NCI-H2171 (cell line): ENCODE measurements around the gene MRPL33.
"Not testable (repeated sequence)": the region's sequence is repeated elsewhere in the genome, so short reads cannot be mapped to it uniquely, and the experiment has no call there.

Experiments
- DNase-seq: peaks from one replicate; lab custom pipeline; 2025; lab: John Stamatoyannopoulos, UW

The MRPL33 gene

GRCh38 chr2:27741673-27742072 lies 29.8 kb upstream of the MRPL33 start:
- DNase-seq, result no peak

GRCh38 chr2:27742571-27742970 lies 28.9 kb upstream of the MRPL33 start:
- no peak for DNase-seq

- DNase-seq, result not testable (repeated sequence)
Measured at GRCh38 chr2:27745494-27745893, 26.0 kb upstream of the MRPL33 start.

- DNase-seq, result no peak
Measured at GRCh38 chr2:27746325-27746724, 25.2 kb upstream of the MRPL33 start.

- DNase-seq, result no peak
Measured at GRCh38 chr2:27747827-27748352, 23.6 kb upstream of the MRPL33 start.

- not testable (repeated sequence) for DNase-seq
Measured at GRCh38 chr2:27748803-27749554, 22.5 kb upstream of the MRPL33 start.

GRCh38 chr2:27751377-27751776 lies 20.1 kb upstream of the MRPL33 start:
- DNase-seq, result no peak

GRCh38 chr2:27752551-27753237 lies 18.8 kb upstream of the MRPL33 start:
- DNase-seq, result no peak

GRCh38 chr2:27754138-27754588 lies 17.4 kb upstream of the MRPL33 start:
- DNase-seq, result no peak

GRCh38 chr2:27754831-27755230 lies 16.7 kb upstream of the MRPL33 start:
- DNase-seq, result no peak

GRCh38 chr2:27756091-27756490 lies 15.4 kb upstream of the MRPL33 start:
- DNase-seq, result no peak

- DNase-seq, result no peak
Measured at GRCh38 chr2:27756544-27757498, 14.7 kb upstream of the MRPL33 start.

- DNase-seq, result no peak
Measured at GRCh38 chr2:27762951-27763906, 8.3 kb upstream of the MRPL33 start.

- no peak for DNase-seq
Measured at GRCh38 chr2:27763907-27764267, 7.6 kb upstream of the MRPL33 start.

GRCh38 chr2:27764526-27764925 lies 7.0 kb upstream of the MRPL33 start:
- not testable (repeated sequence) for DNase-seq

GRCh38 chr2:27765621-27766286 lies 5.8 kb upstream of the MRPL33 start:
- DNase-seq, result peak; percentile 39

GRCh38 chr2:27766287-27766661 lies 5.2 kb upstream of the MRPL33 start:
- no peak for DNase-seq

- no peak for DNase-seq
Measured at GRCh38 chr2:27771202-27771547, 344 bp upstream of the MRPL33 start.

GRCh38 chr2:27772804-27773203 lies 1.3 kb downstream of the MRPL33 start:
- DNase-seq, result no peak

GRCh38 chr2:27773959-27774358 lies 2.4 kb downstream of the MRPL33 start:
- DNase-seq, result no peak

- no peak for DNase-seq
Measured at GRCh38 chr2:27776097-27776496, 4.6 kb downstream of the MRPL33 start.
